Muscle layer of colon (tissue), 2 donors: ENCODE results near the gene TAAR6.
"Not testable (repeated sequence)": the region's sequence is repeated elsewhere in the genome, so short reads cannot be mapped to it uniquely, and the experiment has no call there.

ENCODE experiments used
- H3K27ac ChIP-seq: one replicate; pipeline ENCODE4 v1.7.0; 2013; ENCODE audit warnings: low read depth, mild to moderate bottlenecking, low read length, moderate library complexity
- H3K27me3 ChIP-seq, 2 donors: one replicate each; pipeline ENCODE4 v1.7.0; 2013; ENCODE audit warnings: low read length in 2 of 2, mild to moderate bottlenecking in 2 of 2; ENCODE audit not compliant: insufficient read depth in 2 of 2, control insufficient read depth in 1 of 2
- H3K36me3 ChIP-seq: one replicate; pipeline ENCODE4 v1.7.0; 2013; ENCODE audit warnings: mild to moderate bottlenecking, low read length; ENCODE audit not compliant: insufficient read depth
- H3K4me1 ChIP-seq: one replicate; pipeline ENCODE4 v1.7.0; 2013; ENCODE audit warnings: mild to moderate bottlenecking, low read length; ENCODE audit not compliant: insufficient read depth
- H3K4me3 ChIP-seq, 2 donors: one replicate each; pipeline ENCODE4 v1.7.0; 2013; ENCODE audit warnings: low read length in 2 of 2, low read depth in 1 of 2, mild to moderate bottlenecking in 1 of 2, moderate library complexity in 1 of 2
- H3K9ac ChIP-seq: one replicate; pipeline ENCODE4 v1.7.0; 2013; ENCODE audit warnings: low read length
- H3K9me3 ChIP-seq: one replicate; pipeline ENCODE4 v1.7.0; 2013; ENCODE audit warnings: mild to moderate bottlenecking, low read length
- donor health status: abdominal sarcoma.
- donor health status: Adenocarcinoma of cecum.

Gene TAAR6

DNA sequence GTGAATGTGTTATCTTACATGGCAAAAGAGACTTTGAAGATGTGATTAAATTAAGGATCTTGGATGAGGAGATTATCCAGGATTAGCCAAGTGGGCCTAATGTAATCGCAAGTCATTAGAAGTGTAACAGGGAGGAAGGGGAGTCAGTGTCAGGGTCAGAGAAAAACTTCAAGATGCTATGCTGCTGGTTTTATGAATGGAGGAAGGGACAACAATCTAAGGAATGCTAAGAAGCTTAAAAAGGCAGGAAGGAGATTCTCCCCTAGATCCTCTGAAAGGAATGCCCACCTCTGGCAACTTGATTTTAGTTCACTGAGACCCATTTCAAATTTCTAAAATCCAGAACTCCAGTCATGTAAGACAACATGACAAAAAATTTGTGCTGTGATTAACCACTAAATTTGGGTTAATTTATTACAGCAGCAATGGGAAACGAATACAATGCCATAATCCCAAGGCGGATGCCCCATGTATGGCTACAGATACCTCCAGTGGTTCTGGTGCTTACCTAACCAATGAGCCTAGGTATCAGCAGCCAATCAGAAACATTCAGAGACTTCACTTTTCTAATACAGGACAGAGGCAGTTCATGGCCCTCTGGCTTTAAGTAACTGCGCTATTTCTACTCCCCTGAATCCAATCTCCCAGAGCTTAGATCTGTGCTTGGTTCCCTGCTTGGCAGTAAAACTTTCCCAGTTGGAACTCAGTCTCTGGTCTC lies 21.2 kb upstream of the TAAR6 start:
- H3K4me3 ChIP-seq = no peak overlapping the region
- no peaks in the 10 kb centered on the region for H3K36me3 ChIP-seq
- no peak overlapping the region for H3K9ac ChIP-seq
- no peak overlapping the region for H3K27ac ChIP-seq
- H3K9me3 ChIP-seq = no peaks in the 10 kb centered on the region
- H3K27me3 ChIP-seq = no peaks in the 10 kb centered on the region
- no peaks in the 10 kb centered on the region for H3K4me1 ChIP-seq

DNA sequence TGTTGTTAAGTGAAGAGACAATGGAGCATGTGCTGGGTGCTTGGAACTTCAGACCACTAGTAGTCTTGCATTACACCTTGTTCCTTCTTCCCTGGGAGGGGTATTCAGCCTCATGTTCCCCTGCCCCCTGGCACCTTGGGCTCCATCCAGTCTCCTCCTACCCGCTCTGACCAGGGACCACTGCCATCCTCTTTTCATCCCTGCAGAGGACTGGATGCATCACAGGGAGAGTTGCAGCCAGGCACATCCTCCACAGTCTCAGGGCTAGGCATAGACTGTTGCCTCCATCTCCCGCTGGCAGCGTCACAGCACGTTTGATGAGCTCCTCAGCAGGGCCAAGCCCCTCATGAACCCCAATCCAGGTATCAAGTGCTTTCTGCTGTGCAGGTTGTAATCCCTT lies 18.9 kb upstream of the TAAR6 start:
- no peaks in the 10 kb centered on the region for H3K9me3 ChIP-seq
- no peaks in the 10 kb centered on the region for H3K4me1 ChIP-seq
- no peaks in the 10 kb centered on the region for H3K36me3 ChIP-seq

DNA sequence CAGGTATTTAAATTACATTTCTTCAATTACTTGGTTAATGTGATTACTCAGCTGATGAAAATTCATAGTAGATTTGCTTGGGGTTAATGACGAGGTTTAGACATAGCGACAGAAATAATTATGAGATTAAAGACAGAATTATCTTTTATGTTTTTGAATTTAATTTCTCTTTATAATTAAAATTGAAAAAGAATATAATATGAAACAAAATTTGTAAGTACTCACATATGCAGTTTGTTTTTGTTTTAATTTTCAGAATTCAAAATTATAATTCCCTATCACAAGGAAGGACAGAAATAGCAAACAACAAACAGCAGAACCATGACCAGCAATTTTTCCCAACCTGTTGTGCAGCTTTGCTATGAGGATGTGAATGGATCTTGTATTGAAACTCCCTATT lies 17.8 kb upstream of the TAAR6 start, which contains the start of gene TAAR8:
Gene TAAR8, plus strand, starts transcription at position 301 of the 400 bp plus-strand sequence. Its CDS starts 21 bp downstream, at position 322.
- Histone ChIP-seq H3K9ac (no peak within 1 kb of the TSS), H3K4me3 (no peak within 1 kb of the TSS), H3K9me3 (no peaks in the 10 kb centered on the region), H3K27me3 (no peaks in the 10 kb centered on the region), H3K4me1 (no peaks in the 10 kb centered on the region), H3K36me3 (no peaks in the 10 kb centered on the region), H3K27ac (no peak within 1 kb of the TSS)

More for the DNA sequence above, 18.9 kb upstream of the TAAR6 start:
- Histone ChIP-seq H3K27me3 (no peaks in the 10 kb centered on the region), H3K27ac (no peak overlapping the region), H3K9ac (no peak overlapping the region), H3K4me3 (no peak overlapping the region)

DNA sequence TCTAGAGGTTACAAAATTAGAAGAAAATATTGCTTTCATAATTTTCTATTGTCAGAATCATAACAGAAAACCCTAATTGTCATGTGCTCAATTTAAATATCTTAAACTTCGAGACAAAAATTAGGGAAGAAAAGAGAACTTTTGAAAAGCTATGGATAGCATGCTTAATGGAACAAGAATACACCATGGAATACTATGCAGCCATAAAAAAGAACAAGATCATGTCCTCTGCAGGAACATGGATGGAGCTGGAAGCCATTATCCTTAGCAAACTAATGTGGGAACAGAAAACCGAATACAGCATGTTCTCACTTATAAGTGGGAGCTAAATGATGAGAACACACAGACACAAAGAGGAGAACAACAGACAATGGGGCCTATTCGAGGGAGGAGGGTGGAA lies 10.0 kb upstream of the TAAR6 start:
- not testable (repeated sequence) for H3K27me3 ChIP-seq, H3K27ac ChIP-seq, H3K4me3 ChIP-seq, H3K36me3 ChIP-seq, H3K9me3 ChIP-seq, H3K4me1 ChIP-seq, H3K9ac ChIP-seq

DNA sequence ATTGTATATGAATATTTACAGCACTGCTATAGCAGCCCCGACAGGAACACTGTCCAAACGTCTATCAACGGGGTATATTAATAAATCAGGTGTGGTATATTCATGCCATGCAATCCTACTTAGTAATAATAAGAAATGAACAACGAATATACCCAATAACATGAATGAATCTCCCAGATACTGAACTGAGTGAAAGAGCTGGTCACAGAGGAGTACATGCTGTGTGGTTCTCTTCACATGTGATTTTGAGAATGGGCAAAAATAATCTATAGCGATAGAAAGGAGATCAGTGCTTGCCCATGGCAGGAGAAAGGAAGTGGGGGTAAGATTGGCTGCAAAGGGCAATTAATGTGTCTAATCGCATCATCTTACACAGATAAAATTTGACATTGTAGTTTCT lies 3.7 kb upstream of the TAAR6 start:
- H3K4me3 ChIP-seq = no peak overlapping the region
- no peaks in the 10 kb centered on the region for H3K4me1 ChIP-seq
- H3K27ac ChIP-seq = no peak overlapping the region
- no peaks in the 10 kb centered on the region for H3K36me3 ChIP-seq
- no peak overlapping the region for H3K9ac ChIP-seq
- H3K9me3 ChIP-seq = no peaks in the 10 kb centered on the region
- H3K27me3 ChIP-seq = no peaks in the 10 kb centered on the region

DNA sequence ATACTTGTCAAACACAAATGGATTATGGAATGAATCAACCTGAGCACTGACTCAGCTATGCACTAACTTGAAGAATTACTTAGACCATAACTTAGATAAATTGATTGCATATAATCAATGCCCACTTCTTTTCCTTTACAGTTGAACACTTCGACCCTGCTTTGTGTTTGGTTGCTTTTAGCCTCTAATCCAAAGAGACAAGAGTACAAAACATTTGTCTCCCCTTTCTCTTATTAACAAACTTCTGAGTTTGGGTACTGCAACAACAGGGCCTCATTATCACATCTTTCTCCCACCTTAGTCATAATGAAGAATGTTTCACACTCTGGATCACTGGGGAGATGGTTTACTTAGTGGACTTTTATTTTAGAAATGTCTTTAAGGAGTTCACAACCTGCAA lies 2.6 kb upstream of the TAAR6 start:
- no peaks in the 10 kb centered on the region for H3K36me3 ChIP-seq
- H3K27ac ChIP-seq = no peak overlapping the region
- H3K9ac ChIP-seq = no peak overlapping the region
- no peaks in the 10 kb centered on the region for H3K9me3 ChIP-seq
- H3K4me1 ChIP-seq = no peaks in the 10 kb centered on the region
- no peak overlapping the region for H3K4me3 ChIP-seq
- H3K27me3 ChIP-seq = no peaks in the 10 kb centered on the region

DNA sequence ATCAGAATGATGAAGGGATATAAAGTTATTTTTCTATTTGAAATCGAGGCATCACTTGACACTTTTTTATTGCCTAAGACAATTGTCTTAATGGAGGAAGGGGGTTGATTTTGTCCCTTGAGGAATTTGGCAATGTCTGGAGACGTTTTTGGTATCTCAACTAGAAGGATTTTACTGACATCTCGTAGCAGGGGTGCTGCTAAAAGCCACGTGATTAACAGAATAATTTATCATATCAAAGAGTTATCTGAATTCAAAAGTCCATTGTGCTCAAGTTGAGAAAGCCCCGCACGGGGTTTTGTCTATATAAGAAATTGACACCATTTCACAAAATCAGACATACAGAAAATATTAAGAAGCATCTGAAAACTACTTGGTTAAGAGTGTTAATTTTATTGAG lies 1.5 kb upstream of the TAAR6 start:
- H3K27ac ChIP-seq = no peak overlapping the region
- no peaks in the 10 kb centered on the region for H3K4me1 ChIP-seq
- no peaks in the 10 kb centered on the region for H3K9me3 ChIP-seq
- H3K36me3 ChIP-seq = no peaks in the 10 kb centered on the region
- no peaks in the 10 kb centered on the region for H3K27me3 ChIP-seq
- no peak overlapping the region for H3K9ac ChIP-seq
- H3K4me3 ChIP-seq = no peak overlapping the region

DNA sequence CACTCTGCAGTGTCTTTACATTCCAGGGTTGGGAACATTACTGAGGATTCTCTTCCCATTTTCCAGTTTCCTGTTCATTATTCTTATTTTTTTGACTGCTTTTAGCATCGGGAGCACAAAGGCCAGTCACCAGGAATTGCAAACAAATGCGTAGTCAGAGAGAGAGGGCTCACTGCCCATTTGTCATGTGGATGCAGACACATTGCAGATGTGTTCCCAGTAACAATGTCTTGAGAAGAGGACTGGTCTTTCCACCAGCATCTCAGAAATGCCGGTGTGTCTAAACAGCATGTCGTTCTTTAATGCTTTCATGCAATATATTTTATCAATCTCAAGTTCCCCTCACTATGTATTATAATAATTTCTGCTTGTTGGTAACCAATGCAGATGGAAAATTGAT lies 952 bp upstream of the TAAR6 start:
- Histone ChIP-seq H3K27me3 (no peaks in the 10 kb centered on the region), H3K27ac (no peak overlapping the region), H3K36me3 (no peaks in the 10 kb centered on the region), H3K4me1 (no peaks in the 10 kb centered on the region), H3K9me3 (no peaks in the 10 kb centered on the region), H3K9ac (no peak overlapping the region), H3K4me3 (no peak overlapping the region)

DNA sequence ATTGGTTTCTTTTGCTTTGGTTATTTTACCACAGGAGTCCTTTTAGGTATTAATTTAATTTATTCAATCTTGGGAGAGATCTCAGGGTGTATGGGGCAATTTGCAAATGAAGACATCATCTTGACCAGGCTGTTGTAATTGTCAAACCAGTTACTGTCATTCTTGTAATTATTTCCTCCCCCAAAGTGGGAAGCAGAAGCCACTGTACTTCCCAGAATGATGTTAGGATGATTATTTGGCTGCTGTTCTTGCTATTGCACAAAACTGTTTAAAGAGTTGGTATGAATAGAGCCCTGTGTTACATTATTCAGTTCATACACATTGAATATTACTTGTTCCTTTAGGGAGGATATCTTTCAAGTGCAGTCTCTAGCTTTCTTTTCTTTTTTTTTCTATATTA lies 1.7 kb downstream of the TAAR6 start:
- Histone ChIP-seq H3K4me3 (no peak overlapping the region), H3K9me3 (no peaks in the 10 kb centered on the region), H3K27ac (no peak overlapping the region), H3K36me3 (no peaks in the 10 kb centered on the region), H3K4me1 (no peaks in the 10 kb centered on the region), H3K27me3 (no peaks in the 10 kb centered on the region), H3K9ac (no peak overlapping the region)

DNA sequence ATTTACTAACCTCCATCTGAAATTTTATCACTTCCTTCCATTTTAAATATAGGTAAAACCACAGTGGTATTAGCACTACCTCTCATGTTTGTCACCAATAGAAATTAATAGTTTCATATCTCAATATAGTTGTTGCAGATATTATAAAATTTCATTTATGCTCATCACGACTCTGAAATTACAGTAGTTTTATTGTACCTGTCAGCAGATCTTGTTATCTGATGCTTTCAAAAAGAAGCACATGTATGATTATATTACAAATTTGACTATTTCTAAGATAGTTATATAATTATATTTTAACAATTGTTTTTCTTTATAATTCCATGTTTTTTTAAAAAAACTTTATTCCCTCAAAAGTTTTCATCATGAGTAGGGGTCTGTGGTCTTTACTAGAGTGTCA lies 14.6 kb downstream of the TAAR6 start:
- Histone ChIP-seq H3K9ac (no peak overlapping the region), H3K27ac (no peak overlapping the region), H3K27me3 (no peaks in the 10 kb centered on the region), H3K4me1 (no peaks in the 10 kb centered on the region), H3K4me3 (no peak overlapping the region), H3K36me3 (no peaks in the 10 kb centered on the region), H3K9me3 (no peaks in the 10 kb centered on the region)

DNA sequence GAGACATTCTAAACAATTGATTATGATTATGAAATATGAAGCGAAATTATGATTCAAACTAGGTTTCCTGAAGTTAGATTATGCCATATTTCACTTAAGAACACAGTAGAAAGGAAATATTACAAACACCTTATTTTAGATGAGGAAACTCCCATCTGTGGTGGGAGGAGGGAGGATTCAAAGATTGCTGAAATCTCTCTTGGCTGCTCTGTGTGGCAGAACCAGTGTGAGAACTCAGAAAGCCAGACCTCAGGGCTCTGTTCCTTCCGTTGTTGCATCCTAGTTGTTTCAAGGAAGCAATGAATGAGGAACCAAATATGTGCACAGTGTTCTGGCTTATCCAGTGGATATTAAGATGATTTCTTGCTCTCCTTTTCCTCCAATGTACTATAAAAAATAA lies 17.3 kb downstream of the TAAR6 start:
- Histone ChIP-seq H3K27me3 (no peaks in the 10 kb centered on the region), H3K9ac (no peak overlapping the region), H3K36me3 (no peaks in the 10 kb centered on the region), H3K4me3 (no peak overlapping the region), H3K27ac (no peak overlapping the region), H3K4me1 (no peaks in the 10 kb centered on the region), H3K9me3 (no peaks in the 10 kb centered on the region)

DNA sequence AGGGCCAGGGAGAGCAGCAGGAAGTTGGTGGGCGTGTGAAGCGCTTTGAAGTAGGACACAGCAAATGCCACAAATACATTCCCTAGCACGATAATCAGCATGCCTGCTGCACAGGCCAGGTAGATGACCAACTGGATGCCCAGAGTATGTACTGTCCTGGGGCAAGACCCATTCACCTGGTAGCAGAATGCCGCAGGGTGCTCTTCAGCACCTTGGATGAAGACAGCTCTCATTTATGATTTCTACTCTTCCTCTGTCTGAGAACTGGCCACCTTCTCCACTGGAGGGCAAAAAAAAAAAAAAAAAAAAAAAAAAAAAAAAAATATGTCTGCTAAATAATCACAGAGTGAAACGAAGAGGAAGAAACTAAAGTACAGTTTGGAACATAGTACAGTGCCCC lies 19.3 kb downstream of the TAAR6 start, which contains the start of gene TAAR5:
Gene TAAR5, minus strand, starts transcription at position 288 of the 400 bp plus-strand sequence. Its CDS starts 55 bp downstream, at position 233.
- H3K36me3 ChIP-seq = no peaks in the 10 kb centered on the region
- H3K9ac ChIP-seq = no peak within 1 kb of the TSS
- no peaks in the 10 kb centered on the region for H3K27me3 ChIP-seq
- no peaks in the 10 kb centered on the region for H3K9me3 ChIP-seq
- H3K4me1 ChIP-seq = no peaks in the 10 kb centered on the region
- H3K27ac ChIP-seq = no peak within 1 kb of the TSS
- no peak within 1 kb of the TSS for H3K4me3 ChIP-seq
